Kidney (tissue), 14 donors: ENCODE measurements around the gene TF. TPM values are rescaled to one million over a fixed set of nuclear protein-coding genes. Genes with fewer than 3 reads are reported as not detected.

Experiments
- DNase-seq, 5 donors: peaks; one replicate each; pipeline ENCODE4 v3.0.0-alpha.2; 2013 to 2020
- FAIRE-seq: peaks from 2 replicates; lab custom pipeline; 2012; peaks lifted over from hg19 to GRCh38; lab: Jason Lieb, UNC
- H3K27ac ChIP-seq, 2 donors: one replicate each; pipeline ENCODE4 v1.7.0; 2013; ENCODE audit warnings: low read depth in 2 of 2, low read length in 2 of 2, inconsistent platforms in 1 of 2
- H3K27me3 ChIP-seq: one replicate; pipeline ENCODE4 v1.7.1; 2013; ENCODE audit warnings: low read length, inconsistent platforms; ENCODE audit not compliant: control insufficient read depth, insufficient read depth
- H3K36me3 ChIP-seq, 3 donors: one replicate each; pipeline versions ENCODE4 v1.7.0 to v1.7.1; 2013; ENCODE audit warnings: low read length in 3 of 3, control low read depth in 1 of 3, inconsistent platforms in 1 of 3; ENCODE audit not compliant: insufficient read depth in 3 of 3, control insufficient read depth in 2 of 3
- H3K4me1 ChIP-seq, 3 donors: one replicate each; pipeline versions ENCODE4 v1.7.0 to v1.7.1; 2013; ENCODE audit warnings: low read length in 3 of 3, inconsistent platforms in 1 of 3, low read depth in 1 of 3; ENCODE audit not compliant: control insufficient read depth in 2 of 3, insufficient read depth in 2 of 3
- H3K4me3 ChIP-seq, 3 donors: one replicate each; pipeline versions ENCODE4 v1.7.0 to v1.8.1; 2013; ENCODE audit warnings: low read length in 3 of 3, control low read depth in 1 of 3, inconsistent platforms in 1 of 3
- H3K9ac ChIP-seq, 3 donors: one replicate each; pipeline versions ENCODE4 v1.7.0 to v1.7.1; 2013; ENCODE audit warnings: low read length in 3 of 3, control low read depth in 1 of 3, inconsistent platforms in 1 of 3
- H3K9me3 ChIP-seq, 3 donors: one replicate each; pipeline versions ENCODE4 v1.7.0 to v1.7.1; 2013; ENCODE audit warnings: low read length in 3 of 3, control low read depth in 1 of 3, inconsistent platforms in 1 of 3; ENCODE audit not compliant: control insufficient read depth in 2 of 3, insufficient read depth in 1 of 3
- intact Hi-C: fragments of 100-400 bp; cut with DNase I; formaldehyde crosslinking; loops from one replicate; pipeline ENCODE4 v1.11.1; 2022
- polyA plus RNA-seq: library from polyadenylated mRNA; stranded (reverse); fragments of 350-450 nt; fragmentation: Illumina TruSeq; extraction: RNeasy Lipid Tissue Mini Kit (QIAGEN cat#74804); gene quantifications from one replicate; pipeline ENCODE4 v1.2.3, GENCODE V29; 2014; ENCODE audit warnings: low read depth, low replicate concordance; ENCODE audit not compliant: insufficient read depth
- total RNA-seq: library from RNA; stranded (reverse); fragmentation: NEBNext Ultra II Directional; extraction: Animal tissue kit (Norgen Biotek cat#: 25700); gene quantifications from one replicate; pipeline ENCODE4 v1.2.1, GENCODE V29; 2021
- TF ChIP-seq, protein P1 (sequence below): IDR thresholded peaks from 3 replicates; pipeline ENCODE4 v1.5.1; 2012; ENCODE audit warnings: mild to moderate bottlenecking, moderate library complexity, borderline replicate concordance; ENCODE audit not compliant: insufficient read depth; ENCODE audit errors: extremely low read depth
- donor health status: control.
- donor health status: control.
- donor health status: control.
- donor health status: control.
- donor health status: control.
- donor health status: DM: yes; HTN: yes; CAD: no.
- donor health status: Normal renal cell carcinoma (clear cell type).

Gene TF
- total and polyA plus RNA-seq, 2 donors from 2014 or later = 0.88 to 1.4 TPM

DNA sequence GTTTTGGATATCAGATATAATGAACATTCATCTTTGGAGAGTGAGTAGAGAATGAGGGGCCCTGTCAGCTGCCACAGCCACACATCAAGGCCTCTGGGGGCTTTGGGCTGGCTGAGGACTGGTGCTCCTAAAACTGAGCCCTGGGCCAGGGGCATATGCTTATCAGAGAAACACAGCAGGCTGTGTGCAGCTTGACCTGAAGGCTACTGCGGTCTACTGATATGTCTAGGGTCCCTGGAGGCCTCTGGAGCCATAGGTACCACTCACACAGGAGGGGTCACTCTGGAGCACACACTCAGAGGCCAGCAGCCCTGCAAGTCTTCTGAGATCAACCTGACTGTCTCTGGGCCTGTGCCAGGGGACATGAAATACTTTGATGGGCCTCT is 7.6 kb downstream of the TF start:
- TF ChIP-seq, protein P1, sequence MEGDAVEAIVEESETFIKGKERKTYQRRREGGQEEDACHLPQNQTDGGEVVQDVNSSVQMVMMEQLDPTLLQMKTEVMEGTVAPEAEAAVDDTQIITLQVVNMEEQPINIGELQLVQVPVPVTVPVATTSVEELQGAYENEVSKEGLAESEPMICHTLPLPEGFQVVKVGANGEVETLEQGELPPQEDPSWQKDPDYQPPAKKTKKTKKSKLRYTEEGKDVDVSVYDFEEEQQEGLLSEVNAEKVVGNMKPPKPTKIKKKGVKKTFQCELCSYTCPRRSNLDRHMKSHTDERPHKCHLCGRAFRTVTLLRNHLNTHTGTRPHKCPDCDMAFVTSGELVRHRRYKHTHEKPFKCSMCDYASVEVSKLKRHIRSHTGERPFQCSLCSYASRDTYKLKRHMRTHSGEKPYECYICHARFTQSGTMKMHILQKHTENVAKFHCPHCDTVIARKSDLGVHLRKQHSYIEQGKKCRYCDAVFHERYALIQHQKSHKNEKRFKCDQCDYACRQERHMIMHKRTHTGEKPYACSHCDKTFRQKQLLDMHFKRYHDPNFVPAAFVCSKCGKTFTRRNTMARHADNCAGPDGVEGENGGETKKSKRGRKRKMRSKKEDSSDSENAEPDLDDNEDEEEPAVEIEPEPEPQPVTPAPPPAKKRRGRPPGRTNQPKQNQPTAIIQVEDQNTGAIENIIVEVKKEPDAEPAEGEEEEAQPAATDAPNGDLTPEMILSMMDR = no peak
- Histone ChIP-seq H3K9ac (no peak overlapping the region), H3K4me3 (no peak overlapping the region), H3K36me3 (no peaks in the 10 kb centered on the region), H3K27me3 (no peaks in the 10 kb centered on the region), H3K4me1 (no peaks in the 10 kb centered on the region), H3K27ac (no peak overlapping the region), H3K9me3 (no peaks in the 10 kb centered on the region)
- intact Hi-C loops = no loop called here
- no peak for FAIRE-seq
- DNase-seq = no peak

DNA sequence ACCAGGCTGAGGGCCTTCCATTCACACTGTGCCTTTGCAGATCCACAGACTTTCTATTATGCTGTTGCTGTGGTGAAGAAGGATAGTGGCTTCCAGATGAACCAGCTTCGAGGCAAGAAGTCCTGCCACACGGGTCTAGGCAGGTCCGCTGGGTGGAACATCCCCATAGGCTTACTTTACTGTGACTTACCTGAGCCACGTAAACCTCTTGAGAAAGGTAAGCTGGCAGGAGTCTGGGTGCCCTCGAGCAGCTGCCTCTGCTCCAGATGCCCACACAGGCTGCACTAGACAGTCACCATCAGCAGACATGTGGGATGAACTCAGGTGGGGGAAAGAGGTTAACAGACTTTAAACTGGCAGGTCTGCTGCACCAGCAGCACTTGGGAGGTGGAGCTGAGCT is 8.3 kb downstream of the TF start:
- no peaks in the 10 kb centered on the region for H3K27me3 ChIP-seq
- H3K9ac ChIP-seq = no peak overlapping the region
- DNase-seq (no peak), FAIRE-seq (no peak)
- no peak overlapping the region for H3K4me3 ChIP-seq
- no peaks in the 10 kb centered on the region for H3K9me3 ChIP-seq
- intact Hi-C loops = no loop called here
- no peaks in the 10 kb centered on the region for H3K4me1 ChIP-seq
- TF ChIP-seq, protein P1 = no peak
- H3K27ac ChIP-seq = no peak overlapping the region
- no peaks in the 10 kb centered on the region for H3K36me3 ChIP-seq

DNA sequence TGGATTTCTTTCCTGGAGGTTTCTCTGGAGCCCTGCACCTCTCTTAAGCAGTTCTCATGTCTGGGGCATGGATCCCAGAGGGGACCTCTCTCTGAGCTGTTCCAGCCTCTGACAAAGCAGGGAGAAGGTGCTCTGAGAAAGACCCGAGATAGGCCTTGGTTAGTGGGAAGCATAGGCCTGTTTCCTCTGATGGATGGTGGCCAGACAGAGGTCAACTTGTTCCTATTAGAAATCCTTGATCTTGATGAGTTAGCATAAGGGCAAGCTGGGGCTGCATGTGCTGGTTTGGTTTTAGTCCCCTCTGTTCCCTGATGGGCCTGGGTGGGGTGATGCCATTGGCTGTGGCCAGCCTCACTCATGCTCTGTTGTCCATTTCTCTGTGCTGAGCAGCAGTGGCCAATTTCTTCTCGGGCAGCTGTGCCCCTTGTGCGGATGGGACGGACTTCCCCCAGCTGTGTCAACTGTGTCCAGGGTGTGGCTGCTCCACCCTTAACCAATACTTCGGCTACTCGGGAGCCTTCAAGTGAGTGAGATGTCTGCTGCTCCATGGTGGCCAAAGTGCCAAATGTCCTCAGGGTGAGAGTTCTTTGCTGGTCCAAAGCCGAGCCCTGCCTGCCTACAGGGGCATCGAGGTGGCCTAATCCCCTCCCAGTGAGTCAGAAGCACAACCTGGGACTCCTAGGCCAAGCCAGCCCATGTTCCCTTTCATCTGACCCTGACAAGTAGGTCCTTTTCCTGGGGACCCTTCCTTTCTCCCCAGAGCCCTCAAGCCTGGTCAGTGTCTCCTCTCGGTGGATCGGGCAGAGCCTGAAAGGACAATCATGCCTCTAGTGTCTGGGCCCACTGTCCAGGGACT is 9.0 kb downstream of the TF start:
- Histone ChIP-seq H3K4me3 (no peak overlapping the region), H3K27me3 (no peaks in the 10 kb centered on the region), H3K27ac (no peak overlapping the region), H3K4me1 (no peaks in the 10 kb centered on the region), H3K9me3 (no peaks in the 10 kb centered on the region), H3K36me3 (no peaks in the 10 kb centered on the region), H3K9ac (no peak overlapping the region)
- FAIRE-seq (no peak), DNase-seq (no peak)
- TF ChIP-seq, protein P1 = no peak
- intact Hi-C loops = no loop called here
